Stimulated activated CD4-positive, alpha-beta T cell treated with anti-CD3 and anti-CD28 coated beads, Interleukin-15, amount 100 ng/mL, for 24 hours (primary cell): Measurements from ENCODE around the gene NTSR1.

Source experiments
- DNase-seq: peaks from one replicate; pipeline ENCODE4 v3.0.0-alpha.2; 2020

The NTSR1 gene

GRCh38 chr20:62726716-62727583 is 18.3 kb downstream of the NTSR1 start:
- no peak for DNase-seq

DNA sequence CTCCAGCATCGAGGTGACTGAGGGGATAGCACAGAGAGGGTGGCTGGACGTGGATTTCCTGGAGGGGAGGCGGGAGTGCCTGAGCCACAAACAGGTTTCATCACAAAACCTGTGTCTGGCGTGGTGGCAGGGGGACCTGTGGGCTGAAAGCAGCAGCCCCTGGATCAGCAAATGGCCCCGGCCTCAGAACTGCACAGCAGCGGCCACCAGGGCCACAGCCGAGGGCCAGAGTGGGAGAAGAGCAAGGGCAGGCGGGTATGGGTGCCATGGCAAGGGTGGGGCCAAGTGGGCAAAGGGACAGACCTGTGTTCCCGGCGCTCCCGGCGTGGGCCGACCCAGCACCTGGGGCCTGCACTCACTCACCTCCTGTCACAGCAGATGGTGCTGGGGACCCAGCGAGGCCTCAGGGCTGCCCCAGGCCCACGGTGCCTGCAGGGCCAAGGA is 19.0 kb downstream of the NTSR1 start:
- DNase-seq: no peak

DNA sequence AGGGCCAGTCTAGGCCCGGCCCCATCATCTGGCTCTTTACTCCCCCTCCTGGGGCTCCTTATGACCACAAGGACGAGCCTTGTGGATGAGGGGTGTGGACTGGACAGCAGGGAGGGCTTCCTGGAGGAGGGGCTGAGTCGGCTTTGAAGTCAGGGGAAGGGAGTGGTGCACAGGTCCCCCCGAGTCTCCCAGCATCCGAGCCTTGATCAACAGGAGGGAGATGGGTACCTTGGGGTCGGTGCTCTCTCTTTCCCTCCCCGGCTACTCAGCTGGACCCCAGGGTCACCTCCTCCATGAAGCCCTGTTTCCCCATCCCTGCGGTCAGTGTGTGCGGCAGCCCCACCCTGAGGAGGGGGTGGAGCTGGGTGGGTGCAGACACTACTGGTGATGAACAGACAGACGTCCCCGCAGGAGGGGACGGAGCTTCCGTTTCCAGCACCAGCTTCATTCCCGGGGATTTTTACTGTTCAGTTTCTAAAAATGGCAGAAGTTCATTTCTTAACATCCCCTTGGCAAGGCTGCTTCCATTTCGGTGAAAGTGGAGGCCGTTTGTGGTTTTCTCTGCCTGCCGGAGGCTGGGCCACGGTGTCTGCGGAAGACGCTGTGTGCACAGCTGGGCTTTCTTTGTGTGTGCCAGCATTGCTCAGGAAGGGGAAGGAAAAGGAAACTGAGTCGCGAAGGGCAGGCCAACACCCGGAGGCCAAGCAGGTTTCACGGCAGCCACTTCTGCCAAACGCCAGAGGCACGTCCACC is 19.6 kb downstream of the NTSR1 start:
- no peak for DNase-seq

DNA sequence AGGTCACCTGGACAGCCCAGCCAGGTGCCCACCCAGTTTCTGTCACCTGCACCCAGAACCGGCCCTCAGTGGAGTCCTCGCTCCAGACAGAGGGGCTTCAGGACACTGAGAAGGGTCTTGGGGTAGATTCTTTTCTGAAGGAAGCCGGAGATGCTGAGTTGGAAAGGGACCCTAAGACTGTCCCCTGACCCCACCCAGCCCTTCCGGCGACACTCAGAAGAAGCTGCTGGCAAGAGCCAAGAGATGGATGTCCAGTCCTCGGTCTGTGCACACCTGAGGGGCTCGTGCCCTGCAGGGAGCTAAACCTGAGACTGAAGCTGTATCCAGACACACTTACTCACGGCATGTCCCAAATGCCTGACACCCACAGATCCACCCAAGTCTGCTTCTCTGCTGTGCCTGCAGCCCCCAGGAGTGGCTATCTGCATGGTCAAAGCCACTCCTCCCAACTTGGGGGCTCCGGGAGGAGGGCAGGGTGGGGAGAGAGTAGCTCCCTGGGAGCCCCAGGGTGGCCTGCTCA is 20.2 kb downstream of the NTSR1 start:
- DNase-seq: no peak

DNA sequence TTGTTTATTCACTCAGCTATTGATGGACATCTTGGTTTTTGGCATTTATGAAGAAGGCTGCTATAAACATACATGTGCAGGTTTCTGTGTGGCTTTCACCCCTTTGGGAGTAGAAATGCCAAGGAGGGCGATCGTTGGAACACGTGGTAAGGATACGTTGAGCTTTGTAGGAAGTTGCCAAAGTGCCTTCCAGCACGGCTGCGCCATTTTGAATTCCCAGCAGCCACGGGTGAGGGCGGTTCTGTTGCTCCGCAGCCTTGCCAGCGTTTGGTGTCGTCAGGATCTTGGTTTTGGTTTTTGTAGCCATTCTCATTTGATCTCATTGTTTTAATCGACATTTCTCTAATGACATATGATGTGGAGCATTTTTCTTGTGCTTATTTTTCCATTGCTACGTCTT is 21.8 kb downstream of the NTSR1 start:
- no peak for DNase-seq

GRCh38 chr20:62732031-62732760 is 23.6 kb downstream of the NTSR1 start:
- no peak for DNase-seq

- DNase-seq: no peak
These were observed 24.3 kb downstream of the NTSR1 start for GRCh38 chr20:62732842-62733525.

DNA sequence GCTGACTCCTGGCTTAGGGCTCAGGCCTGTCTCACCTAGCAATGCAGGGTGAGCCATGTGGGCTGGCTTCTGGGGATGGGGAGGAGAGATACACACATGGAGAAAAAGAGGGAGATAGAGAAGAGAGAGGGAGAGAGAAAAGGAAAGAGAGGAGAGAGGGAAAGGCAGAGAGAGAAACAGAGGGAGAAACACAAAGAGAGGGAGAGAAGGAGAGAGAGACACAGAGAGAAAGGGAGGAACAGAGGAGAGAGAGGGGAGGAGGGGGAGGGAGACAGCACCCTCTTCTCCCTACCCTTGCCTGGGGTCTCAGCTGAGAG is 24.8 kb downstream of the NTSR1 start:
- no peak for DNase-seq

DNA sequence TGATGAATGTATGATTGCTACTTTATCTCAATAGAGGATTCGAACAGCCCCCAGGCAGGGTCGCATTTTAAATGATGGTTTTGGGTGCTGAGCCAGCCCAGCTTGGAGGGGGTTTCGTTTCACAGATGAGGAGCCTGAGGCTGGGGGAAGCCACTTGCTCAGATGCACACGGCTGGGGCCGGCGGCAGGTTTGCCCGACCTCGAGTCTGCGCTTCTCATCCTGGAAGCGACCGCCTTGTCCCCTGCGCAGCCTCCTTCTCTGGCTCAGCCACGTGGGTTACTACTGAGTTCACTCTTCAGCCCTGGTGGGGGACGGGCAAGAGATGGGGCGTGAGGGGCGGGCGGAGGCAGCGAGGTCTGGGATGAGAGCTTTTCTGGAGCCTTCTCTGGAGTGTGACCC is 25.3 kb downstream of the NTSR1 start:
- DNase-seq: no peak

- DNase-seq: no peak
These were observed 25.7 kb downstream of the NTSR1 start for GRCh38 chr20:62734326-62734725.

- DNase-seq: no peak
These were observed 26.2 kb downstream of the NTSR1 start for GRCh38 chr20:62734881-62735280.

DNA sequence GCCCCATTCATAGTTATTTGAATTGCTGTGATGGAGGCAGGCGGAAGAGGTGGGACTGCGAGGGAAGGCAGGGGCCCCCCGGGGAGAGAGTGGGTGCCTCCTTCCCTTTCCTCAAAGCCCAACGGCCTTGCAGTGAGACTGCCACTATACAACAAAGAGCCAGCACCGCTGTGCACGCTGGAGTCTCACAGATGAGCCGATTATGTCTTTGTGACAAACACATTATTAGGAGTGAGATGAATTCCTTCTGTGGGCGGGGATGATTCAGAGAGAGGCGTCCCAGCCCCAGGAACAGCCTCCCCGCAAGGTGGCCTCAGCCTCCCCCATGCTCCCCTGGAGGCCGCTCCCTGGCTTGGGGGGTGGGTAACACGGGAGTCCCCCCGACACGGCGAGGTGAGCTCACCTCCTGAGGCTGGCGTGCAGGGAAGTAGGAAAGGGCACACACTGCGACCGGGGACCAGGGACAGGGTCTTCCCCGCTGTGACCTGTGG is 26.7 kb downstream of the NTSR1 start:
- peak; percentile 32 for DNase-seq

GRCh38 chr20:62736026-62736406 is 27.4 kb downstream of the NTSR1 start:
- DNase-seq: no peak

- no peak for DNase-seq
These were observed 27.9 kb downstream of the NTSR1 start for GRCh38 chr20:62736407-62737071.

DNA sequence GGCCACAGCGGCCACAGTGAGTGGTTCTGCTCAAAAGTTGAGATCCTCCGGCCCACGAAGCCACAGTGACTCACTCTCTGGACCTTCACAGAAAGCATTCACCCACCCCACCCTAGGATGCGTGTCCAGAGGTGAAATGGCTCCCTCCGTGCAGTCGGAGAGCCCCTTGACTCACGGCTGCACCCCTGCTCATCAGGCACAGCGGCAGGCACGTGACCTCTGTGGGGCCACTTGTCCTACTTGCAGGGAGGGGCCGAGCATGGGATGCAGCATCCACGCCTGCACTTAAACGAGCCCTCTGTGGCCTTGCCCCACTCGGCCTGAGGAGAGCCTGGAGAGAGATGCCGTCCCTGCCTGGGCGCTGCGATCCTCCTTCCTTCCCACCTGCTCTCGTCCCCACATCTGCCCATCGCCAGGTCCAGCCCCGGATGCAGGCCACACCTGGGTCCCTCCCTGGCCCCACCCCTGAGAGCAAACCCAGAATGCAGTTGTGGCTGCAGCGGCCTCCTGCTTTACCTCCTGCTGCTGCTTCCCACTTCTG is 28.7 kb downstream of the NTSR1 start:
- DNase-seq: no peak

DNA sequence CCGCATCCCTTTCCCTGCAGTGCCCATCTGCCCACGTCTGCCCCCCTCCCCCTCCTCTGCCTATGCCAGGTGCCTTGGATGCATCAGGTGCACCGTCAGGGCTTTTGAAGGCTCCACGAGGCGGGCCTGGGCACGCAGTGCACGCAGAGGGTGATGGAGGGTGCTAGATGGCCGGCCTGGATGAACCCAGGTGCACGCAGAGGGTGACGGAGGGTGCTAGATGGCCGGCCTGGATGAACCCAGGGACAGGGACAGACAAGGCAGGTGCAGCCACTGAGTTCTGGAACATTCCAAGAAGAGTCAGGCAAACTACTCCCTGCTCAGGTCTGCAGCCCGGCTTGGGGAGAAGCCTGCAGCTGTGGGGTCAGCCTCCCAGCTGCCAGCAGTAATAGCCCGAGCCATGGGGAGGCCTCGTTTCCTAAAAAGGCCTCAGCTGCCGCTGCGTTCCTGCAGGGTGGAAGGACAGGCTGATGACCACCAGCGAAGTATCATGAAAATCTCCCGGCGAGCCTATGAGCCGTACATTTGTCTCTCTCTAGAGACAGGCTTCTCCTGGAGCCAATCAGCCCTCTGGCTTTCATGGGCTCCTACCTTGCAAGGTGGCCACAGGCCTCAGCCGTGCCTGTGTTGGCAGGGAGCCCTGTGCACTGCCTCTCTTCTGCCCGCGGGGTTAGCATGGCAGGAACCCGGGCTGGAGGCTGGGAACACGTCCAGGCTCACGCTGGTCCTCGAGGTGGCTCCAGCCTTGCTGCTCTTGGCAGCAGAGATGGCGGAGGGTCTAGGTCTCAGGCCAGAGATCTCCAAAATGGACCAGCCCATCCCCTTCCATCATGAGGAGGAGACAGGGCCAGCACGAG is 29.6 kb downstream of the NTSR1 start:
- no peak for DNase-seq

DNA sequence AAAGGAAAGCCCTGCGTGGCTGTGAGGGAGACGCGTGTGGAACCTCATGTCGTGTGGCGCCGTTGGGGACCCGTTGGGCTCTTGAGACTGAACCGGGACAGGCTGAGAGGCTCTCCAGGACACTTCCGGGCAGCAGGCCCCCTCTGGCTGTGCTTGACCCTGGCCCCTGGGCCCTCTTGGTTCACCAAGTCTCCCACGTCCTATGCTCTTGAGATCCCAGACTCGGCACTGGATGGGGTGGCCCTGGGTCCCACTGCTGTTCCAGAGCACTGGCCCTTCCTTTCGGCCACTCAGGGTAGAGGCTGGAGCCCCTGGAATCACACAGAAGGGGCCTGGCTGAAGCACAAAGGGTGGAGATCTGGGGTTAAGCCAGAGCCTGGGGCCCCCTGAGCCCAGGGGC is 30.4 kb downstream of the NTSR1 start:
- DNase-seq: no peak

GRCh38 chr20:62739581-62740285 is 31.1 kb downstream of the NTSR1 start:
- DNase-seq: peak; percentile 62

DNA sequence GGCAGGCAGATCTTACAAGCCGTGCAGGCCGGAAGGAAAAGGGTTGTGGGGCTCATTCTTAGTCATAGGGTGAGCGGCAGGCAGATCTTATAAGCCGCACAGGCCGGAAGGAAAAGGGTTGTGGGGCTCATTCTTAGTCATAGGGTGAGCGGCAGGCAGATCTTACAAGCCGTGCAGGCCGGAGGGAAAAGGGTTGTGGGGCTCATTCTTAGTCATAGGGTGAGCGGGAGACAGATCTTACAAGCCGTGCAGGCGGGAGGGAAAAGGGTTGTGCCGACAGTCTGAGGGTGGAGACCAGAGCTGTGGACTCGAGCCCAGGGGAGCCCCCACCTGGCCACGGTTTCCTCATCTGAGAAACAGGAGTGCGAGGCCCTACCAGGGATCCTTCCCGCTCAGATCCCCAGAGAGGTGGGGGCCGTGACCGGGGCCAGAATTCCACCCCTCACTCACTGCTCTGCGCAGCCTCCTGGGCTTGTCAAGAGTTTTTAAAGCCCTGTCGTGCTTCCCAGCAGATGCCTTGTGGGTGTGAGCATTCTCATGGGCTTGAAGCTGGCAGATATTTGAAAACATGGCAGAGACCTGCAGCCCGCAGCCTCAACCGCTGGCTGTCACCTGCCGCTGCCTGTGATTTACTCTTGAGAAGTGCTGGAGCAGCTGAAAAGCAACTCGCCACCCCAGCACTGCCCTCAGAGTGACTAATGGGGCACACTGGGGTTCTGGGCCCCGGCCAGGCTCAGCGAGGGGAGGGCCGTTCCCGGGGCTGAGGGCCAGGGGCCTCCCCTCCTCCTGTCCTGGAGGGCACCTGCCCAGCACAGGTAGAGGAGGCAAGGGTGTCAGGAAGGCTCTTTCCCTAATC is 31.9 kb downstream of the NTSR1 start:
- peak; percentile 84 for DNase-seq
